ENCODE measurements around the gene TOP1.

DNA sequence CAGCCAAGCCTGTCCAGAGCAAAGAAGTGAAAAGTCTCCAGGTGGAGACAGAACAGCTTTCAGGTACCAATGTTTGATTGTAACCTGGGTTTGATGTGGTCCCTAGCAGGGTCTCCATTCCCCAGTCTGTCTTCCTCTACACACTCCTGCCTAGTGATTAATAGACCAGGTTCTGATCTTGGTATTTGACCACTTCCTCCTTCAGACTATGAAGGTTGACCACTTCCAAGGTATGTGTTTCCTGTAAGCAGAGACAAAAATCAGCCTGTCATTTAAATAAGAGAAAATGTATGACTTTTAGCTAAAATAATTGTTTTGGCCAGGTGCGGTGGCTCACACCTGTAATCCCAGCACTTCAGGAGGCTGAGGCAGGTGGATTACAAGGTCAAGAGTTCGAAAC is 41.8 kb upstream of the TOP1 start:
- TF ChIP-seq, protein P1, sequence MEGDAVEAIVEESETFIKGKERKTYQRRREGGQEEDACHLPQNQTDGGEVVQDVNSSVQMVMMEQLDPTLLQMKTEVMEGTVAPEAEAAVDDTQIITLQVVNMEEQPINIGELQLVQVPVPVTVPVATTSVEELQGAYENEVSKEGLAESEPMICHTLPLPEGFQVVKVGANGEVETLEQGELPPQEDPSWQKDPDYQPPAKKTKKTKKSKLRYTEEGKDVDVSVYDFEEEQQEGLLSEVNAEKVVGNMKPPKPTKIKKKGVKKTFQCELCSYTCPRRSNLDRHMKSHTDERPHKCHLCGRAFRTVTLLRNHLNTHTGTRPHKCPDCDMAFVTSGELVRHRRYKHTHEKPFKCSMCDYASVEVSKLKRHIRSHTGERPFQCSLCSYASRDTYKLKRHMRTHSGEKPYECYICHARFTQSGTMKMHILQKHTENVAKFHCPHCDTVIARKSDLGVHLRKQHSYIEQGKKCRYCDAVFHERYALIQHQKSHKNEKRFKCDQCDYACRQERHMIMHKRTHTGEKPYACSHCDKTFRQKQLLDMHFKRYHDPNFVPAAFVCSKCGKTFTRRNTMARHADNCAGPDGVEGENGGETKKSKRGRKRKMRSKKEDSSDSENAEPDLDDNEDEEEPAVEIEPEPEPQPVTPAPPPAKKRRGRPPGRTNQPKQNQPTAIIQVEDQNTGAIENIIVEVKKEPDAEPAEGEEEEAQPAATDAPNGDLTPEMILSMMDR (IDR thresholded peaks at IDR 0.05 in 4 of 5, conservative IDR thresholded peaks at IDR 0.05 in 1 of 5): no peak
- TF ChIP-seq POLR2A (IDR thresholded peaks at IDR 0.05): no peak
